Measurements from ENCODE around the gene RTEL1. TPM values are rescaled to one million over a fixed set of nuclear protein-coding genes. Genes with fewer than 3 reads are reported as not detected.
A peak's percentile ranks its signal among the peaks of the same experiment; 100 is the strongest.

The RTEL1 gene
- total RNA-seq, 2 experiments from 2014 or later = 33.6 to 34.8 TPM

DNA sequence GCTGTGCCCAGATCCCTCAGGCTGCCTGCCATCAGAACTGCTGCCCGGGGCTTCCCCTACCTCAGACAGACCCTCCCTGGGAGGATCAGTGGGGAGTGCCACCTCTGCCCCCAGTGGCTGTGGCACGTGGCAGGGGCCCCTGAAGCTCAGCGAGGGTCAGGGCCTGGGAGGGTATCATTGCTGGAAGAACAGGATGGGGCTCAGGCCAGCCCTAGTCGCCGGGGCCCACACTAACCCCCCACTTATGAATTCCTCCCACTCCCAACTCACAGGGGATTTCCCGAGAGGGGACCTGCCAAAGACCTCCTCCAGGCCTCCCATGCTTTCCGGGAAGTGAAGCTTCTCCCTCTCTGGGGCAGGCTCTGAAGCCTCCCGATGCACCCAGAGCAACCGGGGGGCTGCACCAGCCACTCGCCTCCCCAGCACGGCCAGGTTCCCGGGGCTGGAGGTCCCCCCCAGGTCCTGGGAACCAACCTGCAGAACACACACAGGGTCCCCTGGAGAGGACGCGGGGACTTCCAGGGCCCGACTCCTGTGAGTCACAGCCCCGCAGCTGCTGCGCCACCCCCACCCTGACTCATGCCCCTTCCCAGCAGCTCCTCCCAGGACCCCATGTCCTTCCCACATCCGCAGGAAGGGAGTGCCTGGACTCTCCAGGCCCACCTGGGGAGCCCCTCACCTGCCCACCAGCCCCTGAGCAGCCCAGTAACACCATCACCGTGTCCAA, 40.8 kb downstream of the RTEL1 start:
- Mint-ChIP-seq H3K4me3 (no peak overlapping the region), H3K36me3 (ENCODE audit: low read depth) (peaks cover under 1% of the 10 kb centered on the region), H3K9me3 (no peaks in the 10 kb centered on the region), H3K27ac (peak overlapping the region; percentile 91), H3K4me1 (ENCODE audit: low read depth) (peaks cover 41% of the 10 kb centered on the region), H3K27me3 (ENCODE audit: low read depth) (no peaks in the 10 kb centered on the region)
- intact Hi-C loops (cut with micrococcal nuclease) = no loop called here
- CTCF ChIA-PET = no interaction called here
- DNase-seq = peak; percentile 84

DNA sequence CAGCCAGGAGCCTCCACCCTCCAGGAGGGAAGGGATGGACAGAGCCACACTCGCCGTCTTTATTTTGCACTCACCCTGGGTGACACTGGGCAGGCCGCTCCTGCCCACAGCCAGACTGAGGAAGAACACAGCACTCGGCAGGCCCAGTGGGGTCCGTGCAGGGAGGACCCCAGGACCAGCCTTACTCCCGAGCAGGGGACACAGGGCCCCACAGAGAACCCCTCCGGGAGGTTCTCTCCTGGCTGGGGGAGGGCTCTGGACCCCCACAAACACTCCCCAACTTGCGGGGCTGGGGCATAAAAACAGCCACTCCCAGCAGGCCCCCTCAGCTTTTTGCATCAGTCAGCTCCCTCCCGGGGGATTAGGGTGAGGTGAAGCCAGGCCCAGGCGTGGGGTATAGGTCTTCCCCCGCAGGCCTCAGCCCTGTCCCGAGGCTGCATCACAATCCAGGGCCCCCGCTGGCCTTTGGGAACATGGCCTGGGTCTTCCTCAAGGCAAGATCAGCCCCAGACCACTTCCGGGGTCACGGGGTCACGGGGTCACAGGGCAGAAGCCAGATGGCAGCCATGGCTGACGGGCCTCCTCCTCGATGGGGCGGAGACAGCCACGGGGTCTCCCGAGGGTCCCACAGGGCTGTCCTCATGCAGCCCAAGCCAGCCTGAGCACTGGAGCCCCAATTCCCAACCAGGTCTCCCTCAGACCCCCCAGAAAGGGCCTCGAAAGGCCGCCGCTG, 41.5 kb downstream of the RTEL1 start:
- peak overlapping the region; percentile 91 for H3K27ac Mint-ChIP-seq

DNA sequence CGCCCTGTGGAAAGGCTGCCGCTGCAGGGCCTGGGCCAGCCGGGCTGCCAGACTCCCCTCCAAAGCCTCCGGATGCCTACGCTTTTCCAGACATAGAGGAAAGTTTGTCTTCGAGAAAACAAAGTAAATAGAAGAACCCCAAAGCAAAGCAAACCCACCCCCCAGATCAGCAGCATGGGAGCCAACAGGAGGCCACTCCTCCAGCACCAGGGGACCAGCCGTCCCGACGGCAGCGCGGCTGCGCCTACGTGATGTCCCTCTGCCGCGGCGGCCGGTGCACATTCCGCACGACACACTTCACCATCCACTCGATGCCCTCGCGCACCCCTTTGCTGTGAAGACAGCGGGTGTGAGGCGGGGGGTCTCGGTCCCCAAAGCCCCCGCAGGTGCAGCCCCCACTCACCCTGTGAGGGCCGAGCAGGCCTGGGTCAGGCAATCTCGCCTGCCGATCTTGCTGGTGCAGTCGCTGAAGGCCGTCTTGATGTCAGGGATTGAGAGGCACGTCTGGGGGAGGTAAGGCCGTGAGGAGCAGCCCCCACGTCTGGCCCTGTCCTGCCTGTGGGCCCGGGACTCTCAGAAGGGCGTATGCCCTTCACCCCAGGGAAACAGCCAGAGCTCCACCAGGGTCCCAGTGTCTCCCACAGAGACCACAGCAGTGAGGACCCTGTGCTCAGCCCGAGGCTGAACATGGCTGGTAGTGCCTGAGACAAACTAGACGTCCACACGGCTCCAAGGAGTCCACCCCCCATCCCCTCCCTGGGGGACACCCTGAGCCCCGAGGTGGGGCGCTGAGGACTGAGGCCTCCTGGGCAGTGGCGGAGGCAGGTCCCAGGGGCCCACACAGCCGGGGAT, 42.3 kb downstream of the RTEL1 start:
- H3K4me1 Mint-ChIP-seq (ENCODE audit: low read depth) = peaks cover 44% of the 10 kb centered on the region
- H3K4me3 Mint-ChIP-seq = no peak overlapping the region
- intact Hi-C loops (cut with micrococcal nuclease) = no loop called here
- H3K36me3 Mint-ChIP-seq (ENCODE audit: low read depth) = peaks cover 2% of the 10 kb centered on the region
- DNase-seq = no peak
- H3K9me3 Mint-ChIP-seq = no peaks in the 10 kb centered on the region
- no peaks in the 10 kb centered on the region for H3K27me3 Mint-ChIP-seq (ENCODE audit: low read depth)
- CTCF ChIA-PET = no interaction called here
- peak overlapping the region; percentile 53 for H3K27ac Mint-ChIP-seq

More for the DNA sequence above, 41.5 kb downstream of the RTEL1 start:
- Mint-ChIP-seq H3K4me3 (no peak overlapping the region), H3K4me1 (ENCODE audit: low read depth) (peaks cover 41% of the 10 kb centered on the region), H3K9me3 (no peaks in the 10 kb centered on the region), H3K36me3 (ENCODE audit: low read depth) (no peaks in the 10 kb centered on the region), H3K27me3 (ENCODE audit: low read depth) (no peaks in the 10 kb centered on the region)
- intact Hi-C loops (cut with micrococcal nuclease) = no loop called here
- CTCF ChIA-PET = no interaction called here
- no peak for DNase-seq

DNA sequence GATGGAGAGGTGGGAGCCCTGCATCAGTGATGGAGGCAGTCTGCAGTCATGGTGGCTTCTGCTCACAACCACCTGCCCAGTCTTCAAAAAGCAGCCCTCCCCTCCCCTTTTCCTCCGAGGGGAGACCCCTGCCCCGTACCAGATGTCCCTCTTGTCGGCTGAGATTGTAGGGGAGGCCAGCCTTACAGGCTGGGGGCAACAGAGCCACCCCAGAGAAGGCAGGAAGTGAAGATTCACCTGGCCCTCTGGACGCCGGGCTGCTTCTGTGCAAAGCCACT, 42.9 kb downstream of the RTEL1 start:
- no peak for DNase-seq

GRCh38 chr20:63701329-63702035, 43.4 kb downstream of the RTEL1 start:
- CTCF ChIA-PET = no interaction called here
- Mint-ChIP-seq H3K36me3 (ENCODE audit: low read depth) (peaks cover 6% of the 10 kb centered on the region), H3K4me3 (no peak overlapping the region), H3K4me1 (ENCODE audit: low read depth) (peaks cover 44% of the 10 kb centered on the region), H3K27me3 (ENCODE audit: low read depth) (no peaks in the 10 kb centered on the region), H3K9me3 (no peaks in the 10 kb centered on the region), H3K27ac (no peak overlapping the region)
- intact Hi-C loops (cut with micrococcal nuclease) = no loop called here
- no peak for DNase-seq

More for the DNA sequence above, 42.9 kb downstream of the RTEL1 start:
- H3K4me1 Mint-ChIP-seq (ENCODE audit: low read depth) = peaks cover 46% of the 10 kb centered on the region
- intact Hi-C loops (cut with micrococcal nuclease) = no loop called here
- H3K9me3 Mint-ChIP-seq = no peaks in the 10 kb centered on the region
- no peaks in the 10 kb centered on the region for H3K27me3 Mint-ChIP-seq (ENCODE audit: low read depth)
- CTCF ChIA-PET = no interaction called here
- H3K4me3 Mint-ChIP-seq = no peak overlapping the region
- no peak overlapping the region for H3K27ac Mint-ChIP-seq
- H3K36me3 Mint-ChIP-seq (ENCODE audit: low read depth) = peaks cover 4% of the 10 kb centered on the region

DNA sequence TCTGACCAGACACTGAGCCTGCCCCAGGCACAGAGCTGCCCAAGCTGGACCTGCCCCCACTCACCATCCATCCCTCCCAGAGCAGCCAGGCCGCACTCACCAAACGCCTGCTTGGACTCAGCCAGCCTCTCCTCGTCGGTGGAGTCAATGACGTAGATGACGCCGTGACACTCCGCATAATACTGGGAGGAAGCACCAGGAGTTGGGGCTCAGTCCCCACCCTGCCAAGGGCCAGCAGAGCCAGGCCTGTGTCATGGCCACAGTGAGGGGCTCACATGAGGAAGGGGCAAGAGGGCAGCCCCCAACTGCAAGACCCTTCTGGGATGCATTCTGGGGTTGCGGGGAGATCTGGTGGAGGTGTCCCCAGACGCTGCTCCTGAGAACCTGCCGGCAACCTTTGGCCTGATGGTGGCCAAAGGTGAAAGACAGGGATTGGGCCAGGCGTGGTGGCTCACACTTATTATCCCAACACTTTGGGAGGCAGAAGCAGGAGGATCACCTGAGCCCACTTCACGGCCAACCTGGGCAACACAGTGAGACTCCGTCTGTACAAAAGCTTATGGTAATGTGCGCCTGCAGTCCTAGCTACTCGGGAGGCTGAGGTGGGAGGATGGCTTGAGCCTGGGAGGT, 44.0 kb downstream of the RTEL1 start:
- intact Hi-C loops (cut with micrococcal nuclease) = no loop called here

GRCh38 chr20:63702751-63703470, 44.8 kb downstream of the RTEL1 start:
- H3K27me3 Mint-ChIP-seq (ENCODE audit: low read depth) = no peaks in the 10 kb centered on the region
- H3K27ac Mint-ChIP-seq = peak overlapping the region; percentile 71
- intact Hi-C loops (cut with micrococcal nuclease) = no loop called here

More for the DNA sequence above, 44.0 kb downstream of the RTEL1 start:
- Mint-ChIP-seq H3K27me3 (ENCODE audit: low read depth) (no peaks in the 10 kb centered on the region), H3K4me1 (ENCODE audit: low read depth) (peaks cover 44% of the 10 kb centered on the region), H3K36me3 (ENCODE audit: low read depth) (peaks cover 11% of the 10 kb centered on the region), H3K4me3 (no peak overlapping the region), H3K9me3 (no peaks in the 10 kb centered on the region), H3K27ac (peak overlapping the region; percentile 71)
- no peak for DNase-seq
- CTCF ChIA-PET = no interaction called here

DNA sequence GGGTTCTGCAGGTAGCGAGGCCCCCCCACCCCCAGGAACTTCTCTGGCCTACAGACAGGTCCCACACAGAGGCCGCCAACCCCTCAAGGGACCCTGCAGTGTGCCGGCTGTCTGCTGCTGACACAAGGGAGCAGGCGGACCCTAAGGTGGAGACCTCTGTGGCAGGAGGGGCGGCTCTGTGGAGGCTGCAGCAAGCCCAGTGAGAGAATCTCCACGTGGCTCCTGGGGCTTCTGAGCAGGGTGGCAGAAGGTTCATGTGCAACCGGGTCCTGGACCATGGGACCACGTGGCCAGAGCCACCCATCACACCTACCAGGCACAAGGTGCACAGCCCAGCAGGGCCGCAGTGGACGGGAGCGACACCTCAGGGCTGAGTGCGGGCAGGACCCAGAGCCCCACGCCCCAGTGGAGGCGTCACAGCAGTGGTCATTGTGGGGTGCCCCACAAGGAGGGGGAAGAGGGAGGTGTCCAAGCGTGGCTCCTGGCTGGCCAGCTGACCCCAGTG, 45.4 kb downstream of the RTEL1 start:
- CTCF ChIA-PET = interaction anchor here (0.7 to 2.0 kb wide), 2 partner anchors 82 to 416 kb away, joined by 3 to 6 read pairs; no protein-coding TSS in a partner anchor

More at GRCh38 chr20:63702751-63703470, 44.8 kb downstream of the RTEL1 start:
- Mint-ChIP-seq H3K36me3 (ENCODE audit: low read depth) (peaks cover 11% of the 10 kb centered on the region), H3K9me3 (no peaks in the 10 kb centered on the region), H3K4me1 (ENCODE audit: low read depth) (peaks cover 38% of the 10 kb centered on the region), H3K4me3 (no peak overlapping the region)
- CTCF ChIA-PET = no interaction called here
- no peak for DNase-seq

DNA sequence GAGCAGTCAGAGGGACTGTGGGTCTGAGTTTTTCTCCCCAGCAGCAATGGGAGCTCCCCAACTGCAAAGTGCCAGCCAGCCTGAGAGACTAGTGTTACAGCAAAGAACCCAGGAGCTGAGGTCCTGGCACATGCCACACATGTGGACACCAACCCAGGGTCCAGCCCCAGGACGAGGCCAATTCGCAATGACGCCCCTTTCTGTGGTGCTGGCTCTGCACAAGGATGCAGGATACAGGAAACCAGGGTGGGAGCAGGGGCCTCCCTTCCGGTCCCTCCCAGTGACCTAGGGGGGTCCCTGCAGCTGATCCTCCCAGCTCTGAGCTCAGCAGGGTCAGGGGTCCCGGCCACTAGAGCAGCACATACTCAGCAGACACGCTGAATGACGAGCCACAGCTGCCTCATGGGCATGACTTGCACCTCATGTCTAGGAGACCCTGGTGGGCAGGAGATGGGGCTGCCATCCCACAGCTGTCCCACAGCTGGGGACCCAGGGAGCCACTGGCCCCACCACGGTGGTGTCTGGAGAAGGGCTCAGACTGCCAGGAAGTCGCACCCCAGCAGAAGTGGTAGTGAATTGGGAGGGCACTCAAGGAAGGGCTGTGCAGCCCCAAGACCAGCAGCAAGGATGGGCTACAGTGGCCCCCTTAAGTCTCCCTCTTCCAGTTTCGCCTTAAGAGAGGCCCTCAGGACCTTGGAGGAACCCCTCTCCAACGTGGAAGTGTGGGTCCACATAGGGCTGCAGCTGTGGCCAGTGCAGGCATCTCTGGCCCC, 46.0 kb downstream of the RTEL1 start:
- no peaks in the 10 kb centered on the region for H3K9me3 Mint-ChIP-seq
- intact Hi-C loops (cut with micrococcal nuclease) = no loop called here
- no peak overlapping the region for H3K4me3 Mint-ChIP-seq
- H3K27ac Mint-ChIP-seq = no peak overlapping the region
- CTCF ChIA-PET = interaction anchor here (0.7 to 2.0 kb wide), 2 partner anchors 82 to 415 kb away, joined by 3 to 6 read pairs; no protein-coding TSS in a partner anchor
- DNase-seq = no peak
- H3K27me3 Mint-ChIP-seq (ENCODE audit: low read depth) = no peaks in the 10 kb centered on the region
- H3K4me1 Mint-ChIP-seq (ENCODE audit: low read depth) = peaks cover 35% of the 10 kb centered on the region
- H3K36me3 Mint-ChIP-seq (ENCODE audit: low read depth) = peaks cover 12% of the 10 kb centered on the region

More for the DNA sequence above, 45.4 kb downstream of the RTEL1 start:
- H3K36me3 Mint-ChIP-seq (ENCODE audit: low read depth) = peaks cover 11% of the 10 kb centered on the region
- H3K27ac Mint-ChIP-seq = no peak overlapping the region
- DNase-seq = no peak
- H3K4me3 Mint-ChIP-seq = no peak overlapping the region
- no peaks in the 10 kb centered on the region for H3K9me3 Mint-ChIP-seq
- peaks cover 35% of the 10 kb centered on the region for H3K4me1 Mint-ChIP-seq (ENCODE audit: low read depth)
- intact Hi-C loops (cut with micrococcal nuclease) = no loop called here
- no peaks in the 10 kb centered on the region for H3K27me3 Mint-ChIP-seq (ENCODE audit: low read depth)

DNA sequence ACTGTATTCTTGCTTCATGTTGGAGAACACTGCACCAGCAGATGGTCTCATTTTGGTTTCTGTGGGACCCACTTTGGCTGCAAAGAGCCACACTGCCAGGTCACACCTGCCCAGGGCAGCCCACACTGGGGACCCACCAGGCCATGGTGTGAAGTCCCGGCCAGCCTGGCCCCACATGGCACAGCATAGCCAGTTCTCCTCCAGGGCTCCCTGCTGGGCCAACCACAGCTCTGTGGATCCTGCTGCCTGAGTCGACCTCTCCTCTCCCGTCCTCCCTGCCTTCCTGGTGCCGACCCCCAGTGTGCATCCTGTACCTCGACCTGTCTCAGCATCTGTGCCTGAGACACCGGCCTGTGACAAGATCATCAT, 46.6 kb downstream of the RTEL1 start:
- intact Hi-C loops (cut with micrococcal nuclease) = no loop called here
- DNase-seq = no peak
- H3K4me3 Mint-ChIP-seq = no peak overlapping the region
- H3K27ac Mint-ChIP-seq = no peak overlapping the region
- peaks cover 36% of the 10 kb centered on the region for H3K4me1 Mint-ChIP-seq (ENCODE audit: low read depth)
- no peaks in the 10 kb centered on the region for H3K9me3 Mint-ChIP-seq
- CTCF ChIA-PET = interaction anchor here (2.0 kb wide), 1 partner anchor 81 kb away, joined by 6 read pairs; no protein-coding TSS in a partner anchor
- peaks cover 15% of the 10 kb centered on the region for H3K36me3 Mint-ChIP-seq (ENCODE audit: low read depth)
- no peaks in the 10 kb centered on the region for H3K27me3 Mint-ChIP-seq (ENCODE audit: low read depth)
